GM12878 (cell line): ENCODE data around the gene PSMD12. TPM values are rescaled to one million over a fixed set of nuclear protein-coding genes. Genes with fewer than 3 reads are reported as not detected.

Experiments used
- BCLAF1 ChIP-seq: fragments of 450-650 bp; IDR thresholded peaks from 2 replicates; pipeline ENCODE4 v1.6.1; 2017; ENCODE audit warnings: antibody characterized with exemption, mild to moderate bottlenecking, moderate library complexity
- CTCF ChIP-seq, 3 experiments: IDR thresholded peaks in 2 of 3; conservative IDR thresholded peaks in 1 of 3; 2 replicates each; pipeline ENCODE4 v1.5.1; 2011; ENCODE audit warnings: low read depth in 3 of 3, low read length in 3 of 3, mild to moderate bottlenecking in 3 of 3, control low read depth in 2 of 3, moderate library complexity in 2 of 3, inconsistent platforms in 1 of 3, mixed read lengths in 1 of 3; ENCODE audit not compliant: control insufficient read depth in 2 of 3, insufficient read depth in 1 of 3; ENCODE audit errors: extremely low read depth in 1 of 3
- DPF2 ChIP-seq: fragments of 450-650 bp; IDR thresholded peaks from 2 replicates; pipeline ENCODE4 v1.6.1; 2017; ENCODE audit warnings: mild to moderate bottlenecking
- HDGF ChIP-seq: fragments of 450-650 bp; IDR thresholded peaks from 2 replicates; pipeline ENCODE4 v1.6.1; 2016; ENCODE audit warnings: antibody characterized with exemption
- IRF3 ChIP-seq: fragments of 450-650 bp; IDR thresholded peaks from 2 replicates; pipeline ENCODE4 v1.6.1; 2014; ENCODE audit warnings: mild to moderate bottlenecking
- MLLT1 ChIP-seq: fragments of 450-650 bp; IDR thresholded peaks from 2 replicates; pipeline ENCODE4 v1.6.1; 2016; ENCODE audit warnings: mild to moderate bottlenecking
- NBN ChIP-seq: fragments of 450-650 bp; IDR thresholded peaks from 2 replicates; pipeline ENCODE4 v1.6.1; 2016
- PAX5 ChIP-seq: IDR thresholded peaks from 2 replicates; pipeline ENCODE4 v1.6.1; 2011; ENCODE audit warnings: low read depth, low read length, borderline replicate concordance
- PBX3 ChIP-seq: IDR thresholded peaks from 2 replicates; pipeline ENCODE4 v1.6.1; 2011; ENCODE audit warnings: mild to moderate bottlenecking, low read depth, low read length, moderate library complexity; ENCODE audit not compliant: insufficient replicate concordance
- RAD51 ChIP-seq: fragments of 450-650 bp; IDR thresholded peaks from 2 replicates; pipeline ENCODE4 v1.6.1; 2016; ENCODE audit warnings: moderate library complexity, mild to moderate bottlenecking, inconsistent platforms
- SRF ChIP-seq, 2 experiments: IDR thresholded peaks; 2 replicates each; pipeline ENCODE4 v1.6.1; 2011; ENCODE audit warnings: low read depth in 2 of 2, low read length in 2 of 2, mild to moderate bottlenecking in 1 of 2, moderate library complexity in 1 of 2
- TAF1 ChIP-seq: IDR thresholded peaks from 2 replicates; pipeline ENCODE4 v1.6.1; 2011; ENCODE audit warnings: mild to moderate bottlenecking, low read depth, low read length, borderline replicate concordance
- ZBTB11 ChIP-seq: fragments of 450-650 bp; formaldehyde crosslinking; IDR thresholded peaks from 2 replicates; pipeline ENCODE4 v1.5.0; 2022; ENCODE audit warnings: mild to moderate bottlenecking, missing genetic modification characterization
- polyA plus RNA-seq, 11 experiments: library from polyadenylated mRNA; depleted of rRNA in 4 of 11; unstranded in 6 of 11; stranded (reverse) in 5 of 11; fragments of >200 nt; fragmentation: Nextera tagmentation in 4 of 11; fragmentation: Illumina TruSeq in 1 of 11; extraction: Ambion mirVana in 4 of 11; extraction: Trizol in 1 of 11; gene quantifications; 1 replicate in 1 of 11; 2 replicates in 10 of 11; pipeline versions ENCODE4 v1.2.1 to v1.2.3, GENCODE V29; 2011 to 2016; ENCODE audit warnings: inconsistent platforms in 2 of 11, missing spikeins in 2 of 11, low read depth in 1 of 11
- total RNA-seq, 4 experiments: library from RNA; depleted of rRNA in 3 of 4; stranded (reverse); fragments of >200 nt in 3 of 4; fragmentation: Illumina TruSeq in 1 of 4; extraction: Trizol in 1 of 4; gene quantifications; 2 replicates each; pipeline versions ENCODE4 v1.2.1 to v1.2.3, GENCODE V29; 2013 to 2021

Gene PSMD12
- total and polyA plus RNA-seq, 10 of the 15 experiments (the other 5 are each of a cell fraction or from before 2014, with no cell fraction given), result 19.8 to 149 (median 47.5) TPM

GRCh38 chr17:67359960-67360791 lies 6.2 kb downstream of the PSMD12 start (continued):
- no peak for TF ChIP-seq ZBTB11 (CRISPR knock-in tag)
- TF ChIP-seq HDGF, result no peak
- no peak for TF ChIP-seq IRF3
- TF ChIP-seq SRF (IDR thresholded peaks at IDR 0.05; ENCODE audit: low read depth in 2 of 2, low read length in 2 of 2), result peak in 1 of 2 experiments; percentile 75; a peak in 3 of 4 replicates
- TF ChIP-seq DPF2, result no peak
- TF ChIP-seq NBN, result no peak
- no peak for TF ChIP-seq TAF1
- TF ChIP-seq CTCF (IDR thresholded peaks at IDR 0.05 in 2 of 3, conservative IDR thresholded peaks at IDR 0.05 in 1 of 3; ENCODE audit: control insufficient read depth in 2 of 3, extremely low read depth in 1 of 3, insufficient read depth in 1 of 3, low read depth in 3 of 3, low read length in 3 of 3), result peak; percentile 33 to 52 (median 40); a peak in 5 of 6 replicates
- TF ChIP-seq MLLT1, result no peak
- TF ChIP-seq PAX5, result no peak
- TF ChIP-seq RAD51, result peak; percentile 88
- TF ChIP-seq BCLAF1, result no peak
- no peak for TF ChIP-seq PBX3
